Lower leg skin (tissue), 4 donors: ENCODE measurements around the gene GFRA4. TPM values are rescaled to one million over a fixed set of nuclear protein-coding genes. Genes with fewer than 3 reads are reported as not detected.

Experiments used
- DNase-seq, 2 donors: peaks; one replicate each; pipeline ENCODE4 v3.0.0-alpha.2; 2019; ENCODE audit warnings: low spot score in 2 of 2
- H3K4me3 ChIP-seq: fragments of 200-600 bp; sonication (generic); 2 replicates; pipeline ENCODE4 v1.5.1; 2017; ENCODE audit warnings: mild to moderate bottlenecking, low read depth; ENCODE audit not compliant: poor library complexity, severe bottlenecking
- POLR2A ChIP-seq, 2 donors: fragments of 450-650 bp; IDR thresholded peaks; one replicate each; pipeline ENCODE4 v1.6.1; 2016 to 2017; ENCODE audit warnings: antibody characterized with exemption in 2 of 2, mild to moderate bottlenecking in 1 of 2, moderate library complexity in 1 of 2
- WGBS, 2 donors: methylation state at CpG; one replicate each; pipeline ENCODE4 v1.1.5; 2018; 5-methylcytosine and 5-hydroxymethylcytosine counted together
- intact Hi-C: fragments of 100-400 bp; cut with DNase I; formaldehyde crosslinking; loops from one replicate; pipeline ENCODE4 v1.15.0; 2023; ENCODE audit warnings: low total_unique reads
- total RNA-seq, 4 donors: library from RNA; depleted of rRNA; stranded (reverse); fragments of >200 nt; gene quantifications; one replicate each; pipeline ENCODE4 v1.1.0, GENCODE V29; 2016
- TF ChIP-seq, protein P1 (sequence below), 3 donors: fragments of 450-650 bp; IDR thresholded peaks; one replicate each; pipeline ENCODE4 v1.5.1; 2016; ENCODE audit warnings: antibody characterized with exemption in 3 of 3, mild to moderate bottlenecking in 3 of 3, moderate library complexity in 2 of 3

The GFRA4 gene
- total RNA-seq, 4 donors from 2014 or later = not detected

DNA sequence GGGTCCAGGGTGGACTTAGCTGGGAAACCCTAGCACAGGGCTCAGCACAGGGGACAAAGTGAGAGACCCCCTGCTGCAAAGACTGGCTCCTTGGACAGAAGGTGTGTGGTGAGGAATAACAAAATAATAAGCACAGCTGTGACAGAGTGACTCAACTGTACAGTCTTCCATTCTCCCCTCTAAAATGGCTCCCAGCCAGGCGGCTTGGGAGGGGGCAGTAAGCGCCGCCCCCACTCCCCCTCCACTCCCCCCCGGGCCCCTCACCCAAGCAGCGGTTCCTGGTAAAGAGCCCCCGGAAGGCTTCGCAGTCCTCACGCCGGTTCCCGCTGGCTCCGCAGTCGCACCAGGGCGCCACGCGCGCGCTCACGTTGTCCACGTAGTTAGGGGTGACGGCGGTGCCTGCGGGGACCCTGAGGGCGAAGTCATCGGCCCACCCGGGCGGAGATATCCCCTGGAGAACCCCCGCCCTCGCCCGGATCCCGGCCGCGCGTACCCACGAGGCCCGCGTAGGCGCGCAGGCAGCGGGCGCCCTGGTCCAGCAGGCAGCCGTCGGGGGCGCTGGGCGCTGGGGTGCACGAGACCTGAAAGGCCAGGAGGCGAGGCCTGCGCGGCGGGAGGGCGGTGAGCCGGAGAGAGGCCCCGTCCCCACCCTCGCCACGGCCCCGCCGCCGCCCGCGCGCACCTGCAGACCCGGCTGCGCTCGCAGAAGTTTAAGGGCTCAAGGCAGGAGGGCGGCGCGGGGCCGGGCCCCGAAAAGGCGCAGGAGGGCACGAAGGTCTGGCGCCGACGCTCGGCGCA, 2.7 kb downstream of the GFRA4 start:
- DNase-seq = peak in 1 of 2 donors; percentile 75
- intact Hi-C loops = no loop called here
- no peak overlapping the region for H3K4me3 ChIP-seq
- WGBS, 2 donors = 5 to 7% methylated on average over 26 to 27 of the region's 75 CpGs
- TF ChIP-seq POLR2A (IDR thresholded peaks at IDR 0.05) = no peak
- TF ChIP-seq, protein P1, sequence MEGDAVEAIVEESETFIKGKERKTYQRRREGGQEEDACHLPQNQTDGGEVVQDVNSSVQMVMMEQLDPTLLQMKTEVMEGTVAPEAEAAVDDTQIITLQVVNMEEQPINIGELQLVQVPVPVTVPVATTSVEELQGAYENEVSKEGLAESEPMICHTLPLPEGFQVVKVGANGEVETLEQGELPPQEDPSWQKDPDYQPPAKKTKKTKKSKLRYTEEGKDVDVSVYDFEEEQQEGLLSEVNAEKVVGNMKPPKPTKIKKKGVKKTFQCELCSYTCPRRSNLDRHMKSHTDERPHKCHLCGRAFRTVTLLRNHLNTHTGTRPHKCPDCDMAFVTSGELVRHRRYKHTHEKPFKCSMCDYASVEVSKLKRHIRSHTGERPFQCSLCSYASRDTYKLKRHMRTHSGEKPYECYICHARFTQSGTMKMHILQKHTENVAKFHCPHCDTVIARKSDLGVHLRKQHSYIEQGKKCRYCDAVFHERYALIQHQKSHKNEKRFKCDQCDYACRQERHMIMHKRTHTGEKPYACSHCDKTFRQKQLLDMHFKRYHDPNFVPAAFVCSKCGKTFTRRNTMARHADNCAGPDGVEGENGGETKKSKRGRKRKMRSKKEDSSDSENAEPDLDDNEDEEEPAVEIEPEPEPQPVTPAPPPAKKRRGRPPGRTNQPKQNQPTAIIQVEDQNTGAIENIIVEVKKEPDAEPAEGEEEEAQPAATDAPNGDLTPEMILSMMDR (IDR thresholded peaks at IDR 0.05) = no peak

DNA sequence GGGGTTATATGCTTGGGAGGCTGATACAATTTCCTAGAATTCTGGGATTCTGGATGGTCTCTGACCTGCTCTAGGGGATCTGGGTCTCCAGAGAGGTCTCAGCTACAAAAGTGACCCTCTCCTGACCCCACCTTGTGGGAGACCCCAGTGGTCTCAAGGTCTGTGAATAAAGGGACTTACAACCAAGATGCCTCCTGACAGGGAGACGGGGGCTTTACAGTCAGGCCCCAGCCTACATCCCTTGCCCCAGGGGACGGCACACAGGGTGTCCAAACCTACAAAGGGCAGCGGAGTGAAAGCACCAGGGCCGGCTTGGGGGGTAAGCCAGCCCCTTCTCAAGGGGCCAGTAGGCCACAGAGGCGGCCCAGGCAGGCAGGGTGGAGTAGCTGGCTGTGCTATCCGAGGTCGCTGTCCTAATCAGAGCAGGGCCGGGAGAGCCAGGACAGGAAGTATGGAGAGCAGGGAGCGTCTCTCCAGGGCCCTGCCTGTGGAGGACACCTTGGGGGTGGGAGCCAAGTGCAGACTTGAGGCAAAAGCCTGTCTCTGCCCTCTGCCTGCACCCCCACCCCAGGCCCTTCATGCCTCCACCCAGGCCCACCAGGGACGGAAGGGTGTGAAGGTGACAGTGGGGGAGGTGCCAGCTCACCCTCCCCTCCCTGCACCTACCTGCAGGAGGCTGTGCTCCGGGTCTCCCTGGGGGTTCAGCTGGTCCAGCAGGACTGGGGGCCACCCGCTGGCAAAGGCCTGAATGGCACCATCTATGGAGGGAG, 3.5 kb downstream of the GFRA4 start:
- intact Hi-C loops = no loop called here
- no peak overlapping the region for H3K4me3 ChIP-seq
- DNase-seq = peak in 1 of 2 donors; percentile 49
- WGBS, 2 donors = 66 to 75% methylated on average over 10 to 12 of the region's 12 CpGs
- TF ChIP-seq, protein P1 (IDR thresholded peaks at IDR 0.05) = no peak
- TF ChIP-seq POLR2A (IDR thresholded peaks at IDR 0.05) = no peak

DNA sequence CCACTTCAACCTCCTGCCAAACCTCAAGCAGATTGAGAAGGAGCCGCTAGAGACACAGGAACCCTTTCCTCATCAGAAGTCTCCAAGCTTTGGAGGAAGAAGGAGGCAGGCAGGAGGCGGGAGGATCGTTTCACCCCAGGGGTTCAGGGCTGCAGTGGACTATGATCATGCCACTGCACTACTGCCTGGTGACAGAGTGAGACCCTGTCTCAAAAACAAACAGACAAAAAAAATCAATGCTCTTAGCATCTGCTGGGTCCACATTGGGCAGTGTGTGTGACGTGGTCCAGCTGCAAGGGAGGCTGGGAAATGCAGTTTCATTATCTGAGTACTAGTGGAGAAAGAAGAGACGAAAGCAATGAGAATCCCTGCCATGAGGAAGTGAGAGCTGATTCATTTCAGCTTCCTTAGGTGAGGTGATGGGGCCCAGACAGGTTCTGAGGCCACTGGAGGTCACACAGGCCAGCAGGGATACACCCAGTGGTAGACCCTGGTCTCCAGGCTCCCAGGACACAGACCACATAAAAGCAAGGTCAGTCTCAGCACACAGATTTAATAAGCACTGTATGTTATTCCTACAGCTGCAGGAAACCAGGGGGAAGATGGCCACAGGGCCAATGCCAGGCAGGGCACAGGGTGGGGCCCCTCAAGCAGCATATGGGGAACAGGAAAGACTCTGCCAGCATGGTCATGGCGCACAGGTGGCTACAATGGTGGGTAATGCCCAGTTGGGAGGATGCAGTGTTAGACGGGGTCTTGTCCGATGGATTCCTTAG, 4.3 kb downstream of the GFRA4 start:
- no peak overlapping the region for H3K4me3 ChIP-seq
- intact Hi-C loops = no loop called here
- DNase-seq = peak in 1 of 2 donors; percentile 72
- WGBS, 2 donors = 62 to 74% methylated on average over 8 of the region's 8 CpGs
- TF ChIP-seq, protein P1 (IDR thresholded peaks at IDR 0.05) = no peak
- no peak for TF ChIP-seq POLR2A (IDR thresholded peaks at IDR 0.05)

DNA sequence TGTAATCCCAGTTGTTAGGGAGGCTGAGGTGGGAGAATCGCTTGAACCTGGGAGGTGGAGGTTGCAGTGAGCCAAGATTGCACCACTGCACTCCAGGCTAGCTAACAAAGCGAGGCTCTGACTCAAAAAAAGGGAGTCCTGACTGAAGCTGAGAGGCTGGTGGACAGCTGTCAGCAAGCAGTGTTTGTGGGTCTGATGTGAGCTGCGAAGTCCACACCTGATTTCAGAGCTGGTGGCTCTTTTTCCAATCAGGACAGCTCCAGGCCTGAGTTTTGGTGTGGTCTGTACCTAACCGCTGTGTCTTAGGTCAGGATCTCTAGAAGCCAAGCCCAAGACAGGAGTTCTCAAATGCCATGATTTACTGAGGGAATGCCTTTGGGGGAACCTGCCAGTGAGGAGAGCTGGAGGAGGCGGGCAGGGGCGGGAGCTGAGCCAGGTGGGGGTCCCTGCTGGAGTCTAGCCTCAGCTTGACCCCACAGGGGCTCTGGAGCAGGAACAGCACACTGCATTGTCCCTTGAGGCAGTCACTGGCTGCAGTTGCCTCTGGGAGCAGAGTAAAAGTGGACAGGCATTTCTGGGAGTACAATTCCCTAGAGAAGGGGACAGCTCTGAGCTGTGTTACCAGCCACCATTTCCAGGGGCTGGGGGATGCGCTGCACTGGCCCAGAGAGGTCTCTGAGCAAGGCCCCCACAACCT, 5.0 kb downstream of the GFRA4 start:
- 88 to 95% methylated on average over 7 of the region's 7 CpGs for WGBS, 2 donors
- TF ChIP-seq, protein P1 (IDR thresholded peaks at IDR 0.05) = no peak
- TF ChIP-seq POLR2A (IDR thresholded peaks at IDR 0.05) = no peak
- intact Hi-C loops = no loop called here
- H3K4me3 ChIP-seq = no peak overlapping the region
- peak in 1 of 2 donors; percentile 39 for DNase-seq

DNA sequence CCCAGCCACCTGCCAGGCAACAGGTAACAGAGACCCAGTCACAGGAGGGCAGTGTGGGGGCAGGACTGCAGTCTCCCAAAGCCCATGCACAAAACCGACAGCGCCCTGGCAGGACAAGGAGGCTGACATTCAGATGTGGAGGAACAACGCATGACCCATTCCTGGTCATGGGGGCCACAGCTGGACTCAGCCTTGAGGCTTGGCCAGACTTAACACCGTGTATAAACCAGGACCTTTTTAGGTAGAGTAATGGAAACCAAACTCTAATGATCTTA, 8.1 kb downstream of the GFRA4 start:
- peak in 1 of 2 donors; percentile 76 for DNase-seq
- intact Hi-C loops = no loop called here
- 66 to 91% methylated on average over 4 of the region's 4 CpGs for WGBS, 2 donors
- TF ChIP-seq, protein P1 (IDR thresholded peaks at IDR 0.05) = no peak
- TF ChIP-seq POLR2A (IDR thresholded peaks at IDR 0.05) = no peak
- no peak overlapping the region for H3K4me3 ChIP-seq
